Left cardiac atrium (tissue), 4 donors: ENCODE measurements around the gene ALKAL2. TPM values are rescaled to one million over a fixed set of nuclear protein-coding genes. Genes with fewer than 3 reads are reported as not detected.
"Not testable (repeated sequence)": the region's sequence is repeated elsewhere in the genome, so short reads cannot be mapped to it uniquely, and the experiment has no call there.

Experiments
- ATAC-seq, 2 donors: fragments of 200-7000 bp; cut with Tn5 transposase; one replicate each; pipeline ENCODE4 v1.9.1; 2020; ENCODE audit warnings: mild to moderate bottlenecking in 2 of 2, moderate library complexity in 2 of 2
- DNase-seq: peaks from one replicate; pipeline ENCODE4 v3.0.0-alpha.2; 2020
- intact Hi-C, 2 donors: fragments of 100-400 bp; cut with DNase I; formaldehyde crosslinking; loops; one replicate each; pipeline versions ENCODE4 v1.14.1 to v1.15.1; 2022 to 2023
- long read RNA-seq: library from polyadenylated mRNA; unstranded; transcript quantifications from one replicate; pipeline ENCODE4 v2.0.0, GENCODE V29; 2021
- total RNA-seq, 2 donors: library from RNA; stranded (reverse); fragmentation: NEBNext Ultra II Directional; extraction: Animal tissue kit (Norgen Biotek cat#: 25700); gene quantifications; one replicate each; pipeline ENCODE4 v1.2.1, GENCODE V29; 2021
- donor health status: DM: no; HTN: yes; CAD: no.
- donor health status: DM: no; HTN: yes; CAD: no; lungs with severe emphysema.
- donor health status: DM: yes; HTN: yes; CAD: no.
- donor health status: Dilated cardiomyopathy.

Gene ALKAL2, protein sequence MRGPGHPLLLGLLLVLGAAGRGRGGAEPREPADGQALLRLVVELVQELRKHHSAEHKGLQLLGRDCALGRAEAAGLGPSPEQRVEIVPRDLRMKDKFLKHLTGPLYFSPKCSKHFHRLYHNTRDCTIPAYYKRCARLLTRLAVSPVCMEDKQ
- under 1 TPM; 0.68 to 0.80 TPM for total RNA-seq
- long read RNA-seq: 0 reads

DNA sequence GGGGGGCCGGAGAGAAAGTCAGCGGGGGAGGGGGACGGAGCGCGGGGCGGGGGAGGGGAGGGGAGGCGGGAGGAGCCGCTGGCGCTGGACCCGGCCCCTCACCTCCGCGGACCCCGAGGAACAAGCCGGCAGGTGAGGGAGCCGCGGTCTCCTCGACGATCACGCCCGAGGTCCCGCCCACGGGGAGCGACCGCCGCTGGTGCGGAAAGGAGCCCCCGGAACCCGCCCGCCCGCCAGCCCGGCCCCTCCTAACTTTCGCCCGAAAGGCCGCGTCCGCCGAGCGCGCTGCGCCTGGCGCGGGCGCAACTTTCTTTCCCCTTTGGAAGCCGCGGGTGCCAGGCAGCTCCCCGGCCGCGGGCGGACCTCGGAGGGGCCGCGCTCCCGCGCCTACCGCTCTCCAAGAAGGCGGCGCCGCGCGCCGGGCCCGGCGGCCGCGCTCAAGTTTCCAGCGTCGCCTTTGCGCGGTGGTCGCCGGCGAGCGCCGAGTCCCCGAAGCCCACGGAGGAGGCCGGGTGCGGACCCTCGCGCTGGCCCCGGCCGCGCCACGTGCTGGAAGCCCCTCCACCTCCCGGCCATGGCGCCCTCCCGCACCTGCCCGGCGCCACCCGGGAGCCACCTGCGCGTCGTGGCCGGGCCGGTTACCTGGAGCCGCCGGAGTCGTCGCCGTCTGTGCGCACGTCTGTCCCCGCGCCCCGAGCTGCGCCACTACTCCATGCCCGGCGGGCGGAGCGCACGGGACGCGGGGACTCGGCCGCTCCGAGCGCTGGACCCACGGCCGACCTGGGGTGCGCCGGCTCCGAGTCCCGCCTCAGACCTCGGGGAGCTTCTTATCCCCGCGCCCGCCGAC, at the start of gene ALKAL2:
TSS of gene ALKAL2 (minus strand) at position 181 of the 847 bp plus-strand sequence. CDS start 256 bp downstream, outside the sequence.
- intact Hi-C loops: no loop called here
- ATAC-seq: peak; percentile 2 to 8
- no peak for DNase-seq

DNA sequence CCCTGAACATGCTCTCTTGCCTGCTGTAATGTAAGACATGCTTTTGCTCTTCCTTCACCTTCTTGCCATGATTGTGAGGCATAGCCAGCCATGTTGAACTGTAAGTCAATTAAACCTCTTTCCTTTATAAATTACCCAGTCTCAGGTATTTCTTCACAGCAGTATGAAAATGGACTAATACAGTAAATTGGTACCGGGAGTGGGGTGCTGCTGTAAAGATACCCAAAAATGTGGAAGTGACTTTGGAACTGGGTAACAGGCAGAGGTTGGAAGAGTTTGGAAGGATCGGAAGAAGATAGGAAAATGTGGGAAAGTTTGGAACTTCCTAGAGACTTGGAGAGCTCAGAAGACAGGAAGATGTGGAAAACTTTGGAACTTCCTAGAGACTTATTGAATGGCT, 49.1 kb upstream of the ALKAL2 start:
- ATAC-seq, DNase-seq, intact Hi-C loops: not testable (repeated sequence)

DNA sequence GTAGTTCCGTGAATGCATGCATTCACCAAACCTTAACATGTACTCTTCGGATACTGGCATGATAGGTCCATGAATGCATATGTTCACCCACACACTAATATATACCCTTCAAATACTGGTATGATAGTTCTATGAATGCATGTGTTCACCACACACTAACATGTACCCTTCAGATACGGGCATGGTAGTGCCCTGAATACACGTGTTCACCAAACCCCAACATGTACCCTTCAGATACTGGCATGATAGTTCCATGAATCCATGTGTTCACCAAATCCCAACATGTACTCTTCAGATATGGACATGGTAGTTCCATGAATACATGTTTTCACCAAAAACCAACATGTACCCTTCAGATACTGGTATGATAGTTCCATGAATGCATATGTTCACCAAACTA, 48.5 kb upstream of the ALKAL2 start:
- intact Hi-C loops: no loop called here
- no peak for ATAC-seq
- DNase-seq: no peak

DNA sequence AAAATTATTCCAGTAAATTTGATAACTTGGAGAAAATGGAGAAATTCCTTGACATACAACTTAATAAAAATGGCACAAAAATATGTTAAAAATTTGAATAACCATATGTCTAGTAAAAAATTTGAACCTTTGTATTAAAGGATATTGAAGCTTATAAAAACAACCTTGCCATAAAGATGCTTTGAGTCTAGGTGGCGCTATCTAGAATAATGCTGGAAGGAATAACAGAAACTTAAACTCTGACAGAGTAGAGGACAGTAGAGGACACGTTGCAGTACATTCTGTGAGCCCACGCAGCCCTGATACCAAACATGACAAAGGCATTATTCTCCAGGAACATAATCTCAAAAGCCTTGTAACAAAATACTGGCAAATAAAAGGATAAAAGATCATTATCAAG, 44.7 kb upstream of the ALKAL2 start:
- ATAC-seq (no peak), DNase-seq (no peak)
- intact Hi-C loops: no loop called here

DNA sequence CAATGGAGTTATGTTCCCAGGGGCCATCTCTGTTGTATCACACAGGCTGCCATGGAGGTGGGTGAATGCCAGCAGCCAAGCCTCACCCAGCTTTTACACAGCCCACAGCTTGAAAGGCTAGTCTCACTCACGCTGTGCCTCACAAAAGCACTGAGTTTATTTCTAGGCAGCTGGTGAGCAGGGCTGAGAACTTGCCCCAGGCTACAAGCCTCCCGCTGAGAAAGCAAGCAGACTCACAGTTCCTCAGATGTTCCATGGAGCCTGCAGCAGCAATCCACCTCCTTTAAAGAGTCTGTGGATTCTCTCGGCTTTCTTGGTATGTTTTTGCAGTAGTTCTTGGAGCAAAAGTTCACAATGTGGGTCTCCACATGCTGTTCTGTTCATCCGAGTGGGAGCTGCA, 40.9 kb upstream of the ALKAL2 start:
- ATAC-seq: no peak
- intact Hi-C loops: no loop called here
- DNase-seq: no peak

DNA sequence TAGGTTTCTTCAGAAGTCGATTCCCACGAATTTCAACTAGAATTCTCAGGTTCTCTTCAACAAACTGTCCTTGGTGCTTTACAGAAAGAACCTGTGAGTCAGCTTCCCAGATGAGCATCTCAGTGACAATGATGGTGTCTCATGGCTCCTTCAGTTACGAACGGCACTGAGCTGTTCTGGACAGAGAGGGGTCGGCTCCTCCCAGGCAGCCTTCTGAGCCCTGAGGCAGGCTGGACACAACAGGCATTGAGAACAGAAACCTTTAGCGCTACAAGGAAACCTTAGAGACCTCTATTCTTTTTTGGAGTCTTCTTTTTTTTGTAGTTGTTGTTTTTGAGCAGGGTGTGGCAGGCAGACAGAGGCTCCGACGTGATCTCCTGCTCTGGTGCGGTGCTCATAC, 35.1 kb upstream of the ALKAL2 start:
- intact Hi-C loops: no loop called here
- no peak for DNase-seq
- no peak for ATAC-seq

DNA sequence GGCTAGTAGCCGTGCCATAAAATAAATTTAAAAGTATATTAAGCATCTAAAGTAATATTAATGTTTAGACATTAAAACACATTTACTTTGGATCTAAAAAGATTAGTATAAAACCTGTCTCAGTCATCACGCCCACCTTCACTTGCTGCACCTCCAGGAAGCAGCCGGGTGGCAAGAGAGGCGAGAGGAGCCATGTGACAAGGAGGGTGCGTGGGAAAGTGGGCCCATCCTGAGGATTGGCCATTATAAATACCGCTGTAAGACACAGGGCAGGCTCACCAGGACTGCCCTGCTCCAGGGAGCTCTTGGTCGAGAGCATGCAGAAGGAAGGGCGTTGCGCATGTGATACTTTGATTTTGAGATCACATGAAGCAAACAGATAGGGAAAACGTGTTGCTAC, 34.4 kb upstream of the ALKAL2 start:
- ATAC-seq: no peak
- DNase-seq: no peak
- intact Hi-C loops: no loop called here

DNA sequence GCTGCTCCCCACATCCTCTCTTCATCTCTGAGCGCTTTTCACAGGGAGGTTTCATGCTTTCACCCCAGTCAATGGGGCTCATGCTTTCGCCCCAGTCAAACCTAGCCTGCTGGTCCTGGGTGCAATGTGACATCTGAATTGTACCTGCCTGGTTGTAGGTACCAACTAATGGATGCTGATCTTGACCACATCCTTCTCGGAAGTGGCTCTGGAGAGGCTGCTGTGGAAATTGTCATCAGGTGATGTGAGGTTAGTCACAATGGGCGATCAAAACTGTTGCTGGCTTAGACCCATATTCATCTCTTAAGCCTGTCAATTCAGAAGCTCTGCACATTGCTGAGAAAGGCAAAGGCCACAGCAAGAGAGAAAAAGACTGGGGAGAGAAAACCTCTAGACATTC, 32.7 kb upstream of the ALKAL2 start:
- intact Hi-C loops: no loop called here
- DNase-seq: no peak
- ATAC-seq: no peak

DNA sequence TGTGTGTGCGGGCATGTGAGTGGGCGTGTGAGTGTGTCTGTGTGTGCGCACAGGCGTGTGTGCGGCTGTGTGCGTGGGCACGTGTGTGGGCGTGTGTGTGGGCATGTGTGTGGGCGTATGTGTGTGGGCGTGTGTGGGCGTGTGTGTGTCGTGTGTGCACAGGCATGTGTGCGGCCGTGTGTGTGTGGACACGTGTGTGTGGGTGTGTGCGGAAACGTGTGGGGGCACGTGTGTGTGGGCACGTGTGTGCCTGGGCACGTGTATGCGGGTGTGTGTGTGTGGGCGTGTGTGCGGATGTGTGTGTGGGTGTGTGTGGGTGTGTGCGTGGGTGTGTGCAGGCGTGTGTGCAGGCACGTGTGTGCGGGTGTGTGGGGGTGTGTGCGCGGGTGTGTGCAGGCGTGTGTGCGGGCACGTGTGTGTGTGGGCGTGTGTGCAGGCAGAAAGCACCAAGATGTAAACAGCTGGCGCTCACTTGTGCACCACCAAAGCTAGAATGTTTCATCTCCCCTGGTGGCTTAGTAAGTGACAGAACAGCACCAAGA, 31.2 kb upstream of the ALKAL2 start:
- DNase-seq (no peak), ATAC-seq (no peak)
- intact Hi-C loops: no loop called here

DNA sequence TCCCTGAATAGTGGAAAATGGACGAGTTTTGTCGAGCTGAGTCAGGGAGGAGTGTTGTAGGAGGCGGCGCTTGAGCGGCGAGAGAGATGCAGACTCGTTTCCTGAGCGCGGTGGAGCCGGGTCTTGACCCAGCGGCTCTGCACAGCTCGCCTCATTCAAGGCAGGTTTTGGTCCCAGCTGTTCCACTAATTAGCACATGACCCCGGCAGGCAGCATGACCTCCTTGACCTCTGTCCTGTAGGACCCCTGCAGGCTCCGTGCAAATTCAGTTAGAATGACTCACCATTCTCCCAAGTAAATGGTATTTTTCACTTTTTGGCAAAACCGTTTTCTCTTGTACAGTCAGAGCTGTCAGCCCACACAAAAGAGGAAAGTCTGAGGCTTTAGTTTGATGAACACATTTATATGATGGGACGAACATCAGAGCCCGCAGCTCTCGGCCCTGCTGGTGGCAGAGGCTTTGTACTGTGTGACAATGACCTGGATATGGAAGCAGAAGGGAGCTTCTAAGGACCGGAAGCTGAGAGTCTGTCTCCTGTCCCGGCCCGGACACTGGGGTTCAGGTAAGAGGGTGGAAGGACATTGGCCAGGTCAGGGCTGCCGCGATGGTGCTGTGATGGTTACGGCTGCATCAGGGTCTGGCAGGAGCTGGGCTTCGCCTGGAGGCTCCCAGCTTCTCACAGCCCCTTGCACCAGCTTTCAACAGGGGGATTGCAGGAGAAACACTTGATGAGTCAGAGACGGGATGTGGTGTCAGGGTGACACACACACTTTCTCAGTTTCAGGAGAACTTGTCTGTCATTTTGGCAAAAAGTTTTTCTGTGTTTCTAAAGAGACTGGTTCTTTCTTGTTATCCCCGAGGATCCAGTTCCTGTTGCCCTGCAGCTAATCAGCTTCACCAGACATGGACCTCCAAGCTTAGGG, 29.9 kb upstream of the ALKAL2 start:
- DNase-seq (no peak), ATAC-seq (peak in 1 of 2 donors; percentile 24)
- intact Hi-C loops: no loop called here

DNA sequence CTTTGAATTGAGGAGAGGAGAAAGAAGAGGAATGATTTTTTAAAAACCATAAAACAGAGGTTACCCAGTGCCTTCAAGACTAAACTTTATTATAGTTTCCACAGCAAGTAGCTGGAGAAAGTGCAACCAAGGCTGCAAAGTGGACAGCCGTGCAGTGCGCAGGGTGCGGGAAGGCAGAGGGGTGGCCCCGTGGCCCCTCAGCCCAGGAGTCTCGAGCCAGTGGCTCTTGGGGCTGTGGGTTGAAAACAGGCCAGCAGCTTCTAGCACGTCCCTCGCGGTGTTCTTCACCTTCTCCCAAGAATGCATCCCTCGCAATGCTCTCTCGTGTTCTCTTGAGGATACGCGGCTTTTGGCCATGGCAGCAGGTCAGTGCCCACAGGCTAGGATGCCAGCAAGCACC, 28.5 kb upstream of the ALKAL2 start:
- DNase-seq: no peak
- no peak for ATAC-seq
- intact Hi-C loops: no loop called here

DNA sequence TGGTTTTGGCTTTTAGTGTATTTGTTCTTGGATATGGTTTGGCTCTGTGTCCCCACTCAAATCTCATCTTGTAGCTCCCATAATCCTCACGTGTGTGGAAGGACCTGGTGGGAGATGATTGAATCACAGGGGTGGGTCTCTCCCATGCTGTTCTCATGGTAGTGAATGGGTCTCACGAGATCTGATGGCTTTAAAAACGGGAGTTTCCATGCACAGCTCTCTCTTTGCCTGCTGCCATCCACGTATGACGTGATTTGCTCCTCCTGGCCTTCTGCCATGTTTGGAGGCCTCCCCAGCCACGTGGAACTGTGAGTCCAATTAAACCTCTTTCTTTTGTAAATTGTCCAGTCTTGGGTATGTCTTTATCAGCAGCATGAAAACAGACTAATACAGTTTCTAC, 28.0 kb upstream of the ALKAL2 start:
- intact Hi-C loops, DNase-seq, ATAC-seq: not testable (repeated sequence)

DNA sequence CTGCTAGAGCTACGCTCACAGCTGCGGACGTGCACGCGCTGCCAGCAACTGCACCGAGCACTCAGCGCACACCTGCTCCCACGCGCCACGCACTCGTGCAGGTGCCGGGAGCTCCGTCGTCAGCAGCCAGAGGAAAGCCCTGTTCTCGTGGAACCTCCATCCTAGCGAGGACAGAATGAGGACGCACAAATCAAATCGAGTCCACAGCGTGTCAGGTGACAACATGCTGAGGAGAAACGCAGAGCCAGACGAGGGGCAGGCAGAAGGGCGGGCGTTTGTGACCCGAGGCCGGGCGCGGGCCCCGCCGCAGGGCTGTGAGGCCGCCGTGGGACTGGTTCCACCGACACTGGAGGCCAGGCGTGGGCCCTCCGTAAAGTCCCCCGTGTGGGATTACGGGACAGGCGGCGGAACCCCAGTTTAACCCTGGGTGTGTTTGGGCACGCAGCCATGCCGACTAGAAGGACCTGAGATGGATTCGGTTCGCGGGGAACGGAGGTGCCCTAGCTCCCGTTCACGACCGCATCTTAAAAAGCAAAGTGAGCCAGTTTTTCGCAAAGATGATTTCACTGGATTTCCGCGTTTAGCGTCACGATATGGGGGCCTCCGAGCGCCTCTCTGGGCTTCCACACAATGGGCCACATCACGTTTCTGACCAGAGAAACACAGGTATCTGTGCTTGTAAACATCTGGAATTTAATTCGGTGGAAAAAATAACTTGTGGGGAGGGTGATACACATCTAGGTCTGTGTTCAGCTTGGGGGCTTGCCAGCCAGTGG, 26.9 kb upstream of the ALKAL2 start:
- DNase-seq (no peak), ATAC-seq (no peak)
- intact Hi-C loops: no loop called here

DNA sequence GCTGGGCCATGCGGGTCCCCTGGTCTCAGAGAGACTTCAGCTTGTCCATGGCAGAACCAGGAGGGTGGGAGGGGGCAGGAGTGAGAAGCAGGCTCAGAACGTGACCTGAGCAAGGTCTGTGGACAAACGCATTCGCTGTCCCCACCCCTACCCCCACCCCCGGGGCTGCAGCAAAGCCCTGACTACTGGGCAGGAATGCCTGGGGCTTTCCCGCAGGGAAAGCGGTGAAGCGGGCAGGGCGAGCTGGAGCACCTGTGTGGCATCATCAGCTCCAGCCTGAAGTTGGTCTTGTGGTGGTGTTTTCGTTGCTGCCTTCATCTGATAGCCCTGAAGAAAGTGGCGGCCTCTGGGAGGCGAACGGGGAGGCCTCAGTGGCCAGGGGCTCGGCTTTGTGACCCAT, 26.1 kb upstream of the ALKAL2 start:
- intact Hi-C loops: no loop called here
- no peak for DNase-seq

DNA sequence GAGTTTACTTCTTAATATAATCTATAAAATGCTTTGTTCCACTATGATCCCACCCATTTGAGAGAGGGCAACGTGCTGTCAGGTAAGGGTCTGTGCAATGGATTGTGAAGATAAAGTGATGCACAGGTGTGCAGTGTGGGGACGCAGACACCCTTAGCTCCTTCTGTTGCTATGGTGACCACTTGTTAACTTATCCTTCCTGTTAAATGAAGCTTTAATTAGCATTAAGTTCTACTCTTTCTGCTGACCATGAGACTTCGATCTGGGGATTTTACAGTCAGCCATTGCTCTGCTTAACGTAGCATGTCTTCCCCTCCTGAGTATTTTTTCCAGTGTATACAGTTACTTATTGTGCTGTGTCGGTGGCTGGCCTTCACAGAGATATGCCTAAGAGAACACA, 23.1 kb upstream of the ALKAL2 start:
- ATAC-seq: no peak
- intact Hi-C loops: no loop called here
- DNase-seq: no peak

More for the DNA sequence above, 26.1 kb upstream of the ALKAL2 start:
- no peak for ATAC-seq

DNA sequence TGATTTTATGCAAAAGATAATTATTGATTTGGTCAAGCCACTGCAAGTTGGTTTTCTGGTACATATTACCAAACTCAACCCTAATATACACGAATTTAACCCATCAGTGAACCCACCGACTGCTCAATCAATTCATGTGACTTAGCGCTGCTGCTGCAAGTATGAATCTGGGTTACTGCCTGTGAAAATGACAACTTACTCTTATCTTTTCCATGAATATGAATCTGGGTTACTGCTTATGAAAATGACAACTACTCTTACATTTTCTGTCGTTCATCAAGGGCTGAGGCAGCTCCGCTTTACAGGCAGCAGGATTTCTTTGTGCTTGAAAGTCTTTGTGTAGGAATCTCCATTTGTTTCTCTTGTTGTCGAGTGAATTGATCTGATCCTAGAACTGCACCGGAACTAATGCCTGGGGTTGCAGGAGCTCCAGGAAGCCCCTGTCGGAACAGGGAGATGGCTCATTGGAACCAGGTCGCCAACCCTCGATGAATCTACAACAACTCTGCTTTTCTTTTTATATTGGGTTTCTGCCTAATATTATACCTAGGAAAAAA, 22.1 kb upstream of the ALKAL2 start:
- ATAC-seq (no peak), DNase-seq (no peak)
- intact Hi-C loops: no loop called here

DNA sequence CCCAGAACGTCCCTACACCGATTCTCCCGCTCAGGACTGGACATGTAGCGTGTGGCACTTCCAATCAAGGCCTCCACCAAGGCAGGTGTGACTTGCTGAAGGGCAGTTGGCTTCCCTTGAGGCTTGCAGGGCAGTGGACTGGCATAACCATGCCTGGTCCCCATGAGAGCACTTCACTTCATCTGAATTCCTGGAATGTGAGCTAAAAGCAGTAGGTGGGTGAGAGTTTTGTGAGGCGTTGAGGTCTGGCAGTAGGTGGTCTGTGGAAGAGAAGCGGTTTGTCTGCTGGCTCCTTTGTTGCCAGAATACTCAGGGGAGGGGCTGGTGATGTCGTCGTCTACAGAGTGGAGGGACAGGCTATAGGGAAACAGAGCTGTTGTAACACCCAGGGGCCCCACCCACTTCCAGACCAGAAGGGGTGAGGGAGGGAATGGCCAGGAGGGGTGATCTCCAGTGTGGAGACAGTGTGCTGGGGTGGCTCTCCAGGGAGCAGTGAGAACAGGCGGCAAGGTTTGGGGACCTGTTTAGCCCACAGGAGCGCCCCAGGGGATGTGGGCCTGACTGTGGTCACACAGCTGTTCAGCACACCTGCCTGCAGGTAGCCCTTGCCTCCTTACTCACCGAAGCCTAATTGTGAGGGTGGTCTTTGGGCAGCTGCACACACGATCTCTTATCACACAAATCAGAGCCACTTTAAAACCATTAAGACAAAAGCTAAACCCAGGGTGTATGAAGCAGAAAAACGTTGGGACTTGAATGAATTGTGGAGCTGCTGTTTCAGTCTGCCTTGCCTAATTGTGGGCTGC, 21.5 kb upstream of the ALKAL2 start:
- DNase-seq (no peak), ATAC-seq (no peak)
- intact Hi-C loops: no loop called here

DNA sequence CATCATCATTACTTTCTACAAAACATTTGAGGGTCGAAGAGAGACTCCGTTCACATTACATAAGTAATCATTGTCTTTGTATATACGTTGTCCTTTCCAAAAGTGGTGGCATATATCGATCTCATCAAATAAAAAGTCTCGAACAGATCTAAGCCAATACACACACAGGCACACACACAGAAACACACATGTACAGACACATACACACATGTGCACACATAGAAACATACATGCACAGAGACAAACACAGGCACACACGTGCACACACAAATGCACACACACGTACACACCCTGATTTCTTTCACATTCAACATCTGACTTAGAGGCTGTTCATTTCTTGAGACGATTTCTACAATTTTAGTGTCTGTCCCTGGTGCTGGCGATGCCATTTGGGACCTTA, 17.5 kb upstream of the ALKAL2 start:
- no peak for DNase-seq

More for the DNA sequence above, 17.5 kb upstream of the ALKAL2 start:
- no peak for ATAC-seq
- intact Hi-C loops: no loop called here
